Ovary (tissue), 9 donors: ENCODE measurements around the gene ACER3. TPM values are rescaled to one million over a fixed set of nuclear protein-coding genes. Genes with fewer than 3 reads are reported as not detected.
"Not testable (repeated sequence)": the region's sequence is repeated elsewhere in the genome, so short reads cannot be mapped to it uniquely, and the experiment has no call there.

Experiments used
- DNase-seq, 5 donors: peaks; one replicate each; pipeline ENCODE4 v3.0.0-alpha.2; 2019 to 2020
- H3K27ac ChIP-seq, 2 donors: fragments of 200-600 bp; one replicate each; pipeline versions ENCODE4 v1.5.1 to v1.8.0; 2019 to 2022
- H3K27me3 ChIP-seq: fragments of 200-600 bp; one replicate; pipeline ENCODE4 v1.8.0; 2022
- H3K36me3 ChIP-seq: fragments of 200-600 bp; sonication (generic); one replicate; pipeline ENCODE4 v1.5.1; 2019
- H3K4me1 ChIP-seq: one replicate; pipeline ENCODE4 v1.8.1; 2013; ENCODE audit warnings: mild to moderate bottlenecking, moderate library complexity; ENCODE audit not compliant: insufficient read depth
- H3K4me3 ChIP-seq: fragments of 200-600 bp; sonication (generic); one replicate; pipeline ENCODE4 v1.5.1; 2017
- H3K9me3 ChIP-seq, 2 donors: fragments of 200-600 bp in 1 of 2; sonication (generic) in 1 of 2; one replicate each; pipeline versions ENCODE4 v1.5.1 to v1.8.1; 2013 to 2019; ENCODE audit warnings: mild to moderate bottlenecking in 1 of 2, moderate library complexity in 1 of 2
- EP300 ChIP-seq: sonication (generic); formaldehyde crosslinking; IDR thresholded peaks from one replicate; pipeline ENCODE4 v1.6.1; 2017; ENCODE audit warnings: antibody characterized with exemption
- POLR2A ChIP-seq: fragments of 450-650 bp; IDR thresholded peaks from one replicate; pipeline ENCODE4 v1.6.1; 2017; ENCODE audit warnings: antibody characterized with exemption, mild to moderate bottlenecking, moderate library complexity
- WGBS, 3 donors: extraction: QIAGEN DNeasy Blood & Tissue Kit in 1 of 3; methylation state at CpG; one replicate each; pipeline versions ENCODE4 v1.1.5 to v1.1.7; 2013 to 2017; 5-methylcytosine and 5-hydroxymethylcytosine counted together
- intact Hi-C, 4 donors: fragments of 100-400 bp; cut with DNase I; formaldehyde crosslinking; loops; one replicate each; pipeline versions ENCODE4 v1.11.0 to v1.15.1; 2022 to 2023
- polyA plus RNA-seq, 2 donors: library from polyadenylated mRNA; stranded (reverse); fragments of 200-250 nt in 1 of 2; fragments of 350-450 nt in 1 of 2; fragmentation: Illumina TruSeq in 1 of 2; extraction: RNeasy Lipid Tissue Mini Kit (QIAGEN cat#74804) in 1 of 2; gene quantifications; one replicate each; pipeline ENCODE4 v1.2.3, GENCODE V29; 2013 to 2014
- total RNA-seq, 7 donors: library from RNA; depleted of rRNA in 2 of 7; stranded (reverse); fragments of >200 nt in 2 of 7; fragmentation: NEBNext Ultra II Directional in 3 of 7; extraction: Animal tissue kit (Norgen Biotek cat#: 25700) in 3 of 7; gene quantifications; one replicate each; pipeline versions ENCODE4 v1.1.0 to v1.2.4, GENCODE V29; 2016 to 2023
- TF ChIP-seq, protein P1 (sequence below), 3 donors: fragments of 450-650 bp in 2 of 3; fragments of 200-600 bp in 1 of 3; IDR thresholded peaks; one replicate each; pipeline versions ENCODE4 v1.5.1 to v1.8.0; 2016 to 2022; ENCODE audit warnings: antibody characterized with exemption in 3 of 3, mild to moderate bottlenecking in 1 of 3
- donor health status: DM: no; HTN: no; CAD: no; lungs with moderate emphysema.
- donor health status: DM: no; HTN: no; CAD: no.
- donor health status: Bipolar disorder and iron deficiency.
- donor health status: DM: yes; HTN: yes; CAD: no.
- donor health status: DM: no; HTN: no; CAD: no.
- donor health status: DM: yes; HTN: yes; CAD: no.

ACER3 gene
- total and polyA plus RNA-seq, 9 donors: 2.4 to 20.7 (median 8.4) TPM

DNA sequence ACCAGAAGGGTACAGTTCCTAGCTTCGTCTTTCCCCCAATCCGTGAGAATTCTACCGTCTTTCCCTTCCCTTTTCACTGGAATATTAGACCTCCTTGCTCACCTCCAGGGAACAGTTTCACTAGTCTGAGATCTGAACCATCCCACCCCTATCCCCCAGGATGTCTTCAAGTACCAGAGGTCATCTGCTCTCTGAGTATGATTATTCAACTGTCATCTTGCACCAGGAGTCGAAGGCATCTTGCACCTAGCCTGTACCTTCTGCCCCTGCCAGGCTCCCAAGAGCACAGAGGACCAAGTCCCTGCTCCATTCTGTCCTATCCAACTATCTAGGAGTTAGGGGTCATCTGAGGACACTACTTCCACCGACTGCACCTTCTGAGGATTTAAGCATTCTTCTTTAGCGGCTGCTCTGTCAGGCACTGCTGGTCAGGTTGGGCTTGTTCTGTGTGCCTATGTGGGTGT lies 804 bp downstream of the ACER3 start:
- no peaks in the 10 kb centered on the region for H3K9me3 ChIP-seq
- H3K36me3 ChIP-seq: no peaks in the 10 kb centered on the region
- no peak overlapping the region for H3K27ac ChIP-seq
- H3K27me3 ChIP-seq: no peaks in the 10 kb centered on the region
- peak overlapping the region; percentile 87 for H3K4me3 ChIP-seq
- TF ChIP-seq, protein P1, sequence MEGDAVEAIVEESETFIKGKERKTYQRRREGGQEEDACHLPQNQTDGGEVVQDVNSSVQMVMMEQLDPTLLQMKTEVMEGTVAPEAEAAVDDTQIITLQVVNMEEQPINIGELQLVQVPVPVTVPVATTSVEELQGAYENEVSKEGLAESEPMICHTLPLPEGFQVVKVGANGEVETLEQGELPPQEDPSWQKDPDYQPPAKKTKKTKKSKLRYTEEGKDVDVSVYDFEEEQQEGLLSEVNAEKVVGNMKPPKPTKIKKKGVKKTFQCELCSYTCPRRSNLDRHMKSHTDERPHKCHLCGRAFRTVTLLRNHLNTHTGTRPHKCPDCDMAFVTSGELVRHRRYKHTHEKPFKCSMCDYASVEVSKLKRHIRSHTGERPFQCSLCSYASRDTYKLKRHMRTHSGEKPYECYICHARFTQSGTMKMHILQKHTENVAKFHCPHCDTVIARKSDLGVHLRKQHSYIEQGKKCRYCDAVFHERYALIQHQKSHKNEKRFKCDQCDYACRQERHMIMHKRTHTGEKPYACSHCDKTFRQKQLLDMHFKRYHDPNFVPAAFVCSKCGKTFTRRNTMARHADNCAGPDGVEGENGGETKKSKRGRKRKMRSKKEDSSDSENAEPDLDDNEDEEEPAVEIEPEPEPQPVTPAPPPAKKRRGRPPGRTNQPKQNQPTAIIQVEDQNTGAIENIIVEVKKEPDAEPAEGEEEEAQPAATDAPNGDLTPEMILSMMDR (IDR thresholded peaks at IDR 0.05): no peak
- TF ChIP-seq POLR2A: no peak
- TF ChIP-seq EP300: no peak
- no peaks in the 10 kb centered on the region for H3K4me1 ChIP-seq
- DNase-seq: no peak
- 25 to 28% (median 26%) methylated on average over 6 of the region's 6 CpGs for WGBS, 3 donors
- intact Hi-C loops: no loop called here

DNA sequence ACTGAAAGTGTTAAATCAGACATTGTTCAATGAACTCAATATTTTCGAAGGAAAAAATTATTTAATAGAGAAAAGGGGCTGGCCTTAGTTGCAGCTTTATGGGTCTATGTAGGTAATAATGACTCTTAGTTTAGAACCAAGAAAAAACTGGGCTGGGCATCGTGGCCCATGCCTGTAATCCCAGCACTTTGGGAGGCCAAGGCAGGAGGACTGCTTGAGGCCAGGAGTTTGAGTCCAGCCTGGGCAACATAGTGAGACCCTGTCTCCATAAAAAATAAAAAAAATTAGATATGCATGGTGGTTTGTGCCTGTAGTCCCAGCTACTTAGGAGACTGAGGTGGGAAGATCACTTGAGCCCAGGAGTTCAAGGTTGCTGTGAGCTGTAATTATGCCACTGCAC lies 2.1 kb downstream of the ACER3 start:
- DNase-seq, H3K27me3 ChIP-seq, intact Hi-C loops, H3K4me3 ChIP-seq, H3K4me1 ChIP-seq, H3K36me3 ChIP-seq, H3K27ac ChIP-seq, H3K9me3 ChIP-seq: not testable (repeated sequence)
- 80 to 85% (median 82%) methylated on average over 2 of the region's 2 CpGs for WGBS, 3 donors

DNA sequence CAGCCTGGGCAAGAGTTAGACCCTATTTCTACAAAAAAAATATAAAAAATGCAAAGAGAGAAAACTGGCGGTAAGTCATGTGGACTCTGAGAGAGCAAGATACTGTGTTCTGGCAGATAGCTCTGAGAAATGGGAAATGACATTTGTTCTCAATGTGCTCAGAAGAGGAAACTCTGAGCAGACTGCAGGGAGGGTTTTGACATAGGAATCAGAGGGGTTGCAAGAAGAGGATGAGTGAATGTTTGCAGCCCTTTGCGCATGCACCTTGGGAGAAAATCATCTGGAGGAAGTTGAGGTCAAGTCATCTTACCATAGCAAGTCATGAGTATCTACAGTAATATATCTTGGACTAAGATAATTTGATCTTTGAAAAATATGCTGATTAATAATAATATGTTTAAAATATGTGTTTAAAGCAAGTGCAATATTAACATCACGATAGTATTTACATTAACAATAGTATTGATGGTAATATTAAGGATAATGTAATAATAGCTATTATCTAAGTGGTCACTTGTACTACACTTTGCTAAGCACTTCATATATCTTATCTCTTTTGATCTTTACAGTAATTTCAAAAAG lies 2.6 kb downstream of the ACER3 start:
- Histone ChIP-seq H3K27ac (no peak overlapping the region), H3K27me3 (no peaks in the 10 kb centered on the region), H3K4me1 (no peaks in the 10 kb centered on the region), H3K36me3 (no peaks in the 10 kb centered on the region), H3K4me3 (no peak overlapping the region), H3K9me3 (no peaks in the 10 kb centered on the region)
- intact Hi-C loops: no loop called here
- DNase-seq: no peak
- TF ChIP-seq POLR2A (no peak), EP300 (no peak)
- TF ChIP-seq, protein P1 (IDR thresholded peaks at IDR 0.05): no peak
- WGBS, 3 donors: 90 to 95% (median 95%) methylated on average over 3 of the region's 3 CpGs

DNA sequence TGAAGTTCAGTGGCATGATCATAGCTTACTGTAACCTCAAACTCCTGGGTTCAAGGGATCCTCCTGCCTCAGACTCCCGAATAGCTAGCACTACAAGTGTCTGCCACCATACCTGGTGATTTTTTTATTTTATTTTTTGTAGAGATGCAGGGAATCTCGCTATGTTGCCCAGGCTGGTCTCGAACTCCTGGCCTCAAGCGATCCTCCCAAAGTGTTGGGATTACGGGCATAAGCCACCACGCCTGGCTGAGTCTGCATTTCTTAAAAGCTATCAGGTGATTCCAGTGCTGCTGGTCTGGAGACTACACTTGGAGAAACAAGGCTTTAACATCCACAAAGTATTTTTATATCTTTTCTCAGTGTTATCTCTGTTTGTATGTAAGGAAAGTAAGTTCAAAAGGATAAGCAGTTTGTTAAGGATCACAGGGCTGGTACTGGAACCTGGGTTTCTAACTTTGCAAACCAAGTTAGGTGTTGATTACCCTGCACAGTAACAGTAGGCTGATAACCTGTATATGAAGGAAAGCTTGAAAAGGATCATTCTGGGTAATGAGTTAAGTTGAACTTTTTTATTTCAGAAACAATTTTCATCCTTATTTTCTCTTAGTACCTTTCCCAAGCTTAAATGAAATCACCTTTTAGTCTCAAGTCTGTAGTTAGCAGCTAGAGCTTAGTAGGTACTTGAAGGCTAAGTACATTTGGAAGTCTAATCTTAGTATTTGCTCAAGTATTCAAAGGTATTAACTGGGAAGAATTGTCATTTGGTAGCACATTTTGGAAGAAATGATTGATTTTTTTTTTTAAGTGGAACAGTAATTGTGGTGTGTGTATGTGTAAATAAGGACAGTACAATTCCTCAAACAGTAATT lies 12.5 kb downstream of the ACER3 start:
- WGBS, 3 donors: 96 to 98% (median 96%) methylated on average over 6 of the region's 6 CpGs
- intact Hi-C loops: no loop called here
- H3K36me3 ChIP-seq: no peaks in the 10 kb centered on the region

More for the DNA sequence above, 12.5 kb downstream of the ACER3 start:
- no peak overlapping the region for H3K27ac ChIP-seq
- no peak for DNase-seq
- no peak for TF ChIP-seq POLR2A
- no peak for TF ChIP-seq EP300
- TF ChIP-seq, protein P1 (IDR thresholded peaks at IDR 0.05): no peak
- H3K4me1 ChIP-seq: no peaks in the 10 kb centered on the region
- H3K4me3 ChIP-seq: no peak overlapping the region
- no peaks in the 10 kb centered on the region for H3K27me3 ChIP-seq
- no peaks in the 10 kb centered on the region for H3K9me3 ChIP-seq
